Suprapubic skin (tissue), 4 donors: Measurements from ENCODE around the gene METTL21C. TPM values are rescaled to one million over a fixed set of nuclear protein-coding genes. Genes with fewer than 3 reads are reported as not detected.

ENCODE experiments used
- DNase-seq, 2 donors: peaks; one replicate each; pipeline ENCODE4 v3.0.0-alpha.2; 2019; ENCODE audit warnings: low spot score in 2 of 2
- H3K27ac ChIP-seq: fragments of 200-600 bp; sonication (generic); one replicate; pipeline ENCODE4 v1.5.1; 2019
- H3K27me3 ChIP-seq: fragments of 200-600 bp; sonication (generic); one replicate; pipeline ENCODE4 v1.5.1; 2019
- H3K36me3 ChIP-seq: fragments of 200-600 bp; sonication (generic); one replicate; pipeline ENCODE4 v1.5.1; 2019
- H3K4me1 ChIP-seq: fragments of 200-600 bp; sonication (generic); one replicate; pipeline ENCODE4 v1.5.1; 2019
- H3K4me3 ChIP-seq: fragments of 200-600 bp; sonication (generic); one replicate; pipeline ENCODE4 v1.5.1; 2019; ENCODE audit warnings: mild to moderate bottlenecking
- H3K9me3 ChIP-seq: fragments of 200-600 bp; sonication (generic); one replicate; pipeline ENCODE4 v1.5.1; 2019
- CTCF ChIP-seq, 2 donors: fragments of 200-600 bp in 1 of 2; fragments of 450-650 bp in 1 of 2; sonication (generic) in 1 of 2; IDR thresholded peaks; one replicate each; pipeline ENCODE4 v1.5.1; 2016 to 2019; ENCODE audit warnings: antibody characterized with exemption in 2 of 2, mild to moderate bottlenecking in 1 of 2, moderate library complexity in 1 of 2
- EP300 ChIP-seq: sonication (generic); formaldehyde crosslinking; IDR thresholded peaks from one replicate; pipeline ENCODE4 v1.6.1; 2017; ENCODE audit warnings: antibody characterized with exemption
- POLR2A ChIP-seq, 2 donors: fragments of 450-650 bp; IDR thresholded peaks; one replicate each; pipeline ENCODE4 v1.6.1; 2017; ENCODE audit warnings: antibody characterized with exemption in 2 of 2, mild to moderate bottlenecking in 2 of 2, moderate library complexity in 2 of 2
- POLR2AphosphoS5 ChIP-seq, 3 donors: sonication (generic); formaldehyde crosslinking; IDR thresholded peaks; one replicate each; pipeline ENCODE4 v1.6.1; 2017; ENCODE audit warnings: antibody characterized with exemption in 3 of 3
- WGBS: methylation state at CpG from one replicate; pipeline ENCODE4 v1.1.5; 2018; 5-methylcytosine and 5-hydroxymethylcytosine counted together
- total RNA-seq, 4 donors: library from RNA; depleted of rRNA; stranded (reverse); fragments of >200 nt; gene quantifications; one replicate each; pipeline ENCODE4 v1.1.0, GENCODE V29; 2016

Gene METTL21C
- total RNA-seq, 4 donors from 2014 or later: not detected

- H3K9me3 ChIP-seq: no peaks in the 10 kb centered on the region
- no peak overlapping the region for H3K27ac ChIP-seq
- no peaks in the 10 kb centered on the region for H3K36me3 ChIP-seq
- H3K4me1 ChIP-seq: no peaks in the 10 kb centered on the region
- H3K27me3 ChIP-seq: peaks cover 7% of the 10 kb centered on the region
- no peak overlapping the region for H3K4me3 ChIP-seq
- 86% methylated on average over 2 of the region's 2 CpGs for whole genome bisulfite sequencing
- TF ChIP-seq POLR2AphosphoS5 (IDR thresholded peaks at IDR 0.05): no peak
- TF ChIP-seq EP300: no peak
- no peak for TF ChIP-seq CTCF (IDR thresholded peaks at IDR 0.05)
- no peak for TF ChIP-seq POLR2A (IDR thresholded peaks at IDR 0.05)
- DNase-seq: no peak
These were observed 2.4 kb downstream of the METTL21C start for GRCh38 chr13:102692491-102692826.

- 94% methylated on average over 4 of the region's 4 CpGs for WGBS
- H3K27me3 ChIP-seq: peaks cover 7% of the 10 kb centered on the region
- H3K4me3 ChIP-seq: no peak overlapping the region
- no peaks in the 10 kb centered on the region for H3K4me1 ChIP-seq
- no peaks in the 10 kb centered on the region for H3K9me3 ChIP-seq
- H3K36me3 ChIP-seq: no peaks in the 10 kb centered on the region
- H3K27ac ChIP-seq: no peak overlapping the region
- no peak for DNase-seq
- TF ChIP-seq CTCF (IDR thresholded peaks at IDR 0.05): no peak
- TF ChIP-seq POLR2AphosphoS5 (IDR thresholded peaks at IDR 0.05): no peak
- no peak for TF ChIP-seq EP300
- TF ChIP-seq POLR2A (IDR thresholded peaks at IDR 0.05): no peak
These were observed 4.0 kb downstream of the METTL21C start for GRCh38 chr13:102690883-102691282.

GRCh38 chr13:102688306-102688973 lies 6.4 kb downstream of the METTL21C start:
- DNase-seq: no peak
- H3K4me3 ChIP-seq: no peak overlapping the region
- WGBS: 75% methylated on average over 12 of the region's 13 CpGs
- TF ChIP-seq POLR2AphosphoS5 (IDR thresholded peaks at IDR 0.05) (no peak), EP300 (no peak), POLR2A (IDR thresholded peaks at IDR 0.05) (no peak), CTCF (IDR thresholded peaks at IDR 0.05) (no peak)
- H3K36me3 ChIP-seq: no peaks in the 10 kb centered on the region
- no peaks in the 10 kb centered on the region for H3K9me3 ChIP-seq
- no peaks in the 10 kb centered on the region for H3K4me1 ChIP-seq
- no peak overlapping the region for H3K27ac ChIP-seq
- H3K27me3 ChIP-seq: peaks cover 7% of the 10 kb centered on the region

GRCh38 chr13:102687520-102687919 lies 7.3 kb downstream of the METTL21C start:
- TF ChIP-seq POLR2AphosphoS5 (IDR thresholded peaks at IDR 0.05) (no peak), POLR2A (IDR thresholded peaks at IDR 0.05) (no peak), EP300 (no peak), CTCF (IDR thresholded peaks at IDR 0.05) (no peak)

GRCh38 chr13:102686024-102686423 lies 8.8 kb downstream of the METTL21C start:
- no peaks in the 10 kb centered on the region for H3K9me3 ChIP-seq
- no peaks in the 10 kb centered on the region for H3K36me3 ChIP-seq
- no peak for TF ChIP-seq POLR2A (IDR thresholded peaks at IDR 0.05)
- TF ChIP-seq EP300: no peak
- no peak for DNase-seq
- H3K4me1 ChIP-seq: no peaks in the 10 kb centered on the region
- H3K27ac ChIP-seq: no peak overlapping the region
- WGBS: 62% methylated on average over 3 of the region's 3 CpGs
- H3K27me3 ChIP-seq: no peaks in the 10 kb centered on the region
- no peak overlapping the region for H3K4me3 ChIP-seq

More at GRCh38 chr13:102687520-102687919, 7.3 kb downstream of the METTL21C start:
- Histone ChIP-seq H3K27ac (no peak overlapping the region), H3K9me3 (no peaks in the 10 kb centered on the region), H3K27me3 (no peaks in the 10 kb centered on the region), H3K4me3 (no peak overlapping the region), H3K4me1 (no peaks in the 10 kb centered on the region), H3K36me3 (no peaks in the 10 kb centered on the region)
- DNase-seq: no peak
- WGBS: 59% methylated on average over 7 of the region's 7 CpGs

GRCh38 chr13:102683637-102684036 lies 11.2 kb downstream of the METTL21C start:
- no peak overlapping the region for H3K27ac ChIP-seq
- H3K4me1 ChIP-seq: no peaks in the 10 kb centered on the region
- H3K9me3 ChIP-seq: no peaks in the 10 kb centered on the region
- no peaks in the 10 kb centered on the region for H3K27me3 ChIP-seq
- peaks cover 18% of the 10 kb centered on the region for H3K36me3 ChIP-seq
- 39% methylated on average over 2 of the region's 2 CpGs for WGBS
- TF ChIP-seq POLR2AphosphoS5 (IDR thresholded peaks at IDR 0.05): no peak
- TF ChIP-seq EP300: no peak
- no peak for TF ChIP-seq CTCF (IDR thresholded peaks at IDR 0.05)
- TF ChIP-seq POLR2A (IDR thresholded peaks at IDR 0.05): no peak
- no peak for DNase-seq
- no peak overlapping the region for H3K4me3 ChIP-seq
